Measurements from ENCODE around the gene MRPL53.

The MRPL53 gene

DNA sequence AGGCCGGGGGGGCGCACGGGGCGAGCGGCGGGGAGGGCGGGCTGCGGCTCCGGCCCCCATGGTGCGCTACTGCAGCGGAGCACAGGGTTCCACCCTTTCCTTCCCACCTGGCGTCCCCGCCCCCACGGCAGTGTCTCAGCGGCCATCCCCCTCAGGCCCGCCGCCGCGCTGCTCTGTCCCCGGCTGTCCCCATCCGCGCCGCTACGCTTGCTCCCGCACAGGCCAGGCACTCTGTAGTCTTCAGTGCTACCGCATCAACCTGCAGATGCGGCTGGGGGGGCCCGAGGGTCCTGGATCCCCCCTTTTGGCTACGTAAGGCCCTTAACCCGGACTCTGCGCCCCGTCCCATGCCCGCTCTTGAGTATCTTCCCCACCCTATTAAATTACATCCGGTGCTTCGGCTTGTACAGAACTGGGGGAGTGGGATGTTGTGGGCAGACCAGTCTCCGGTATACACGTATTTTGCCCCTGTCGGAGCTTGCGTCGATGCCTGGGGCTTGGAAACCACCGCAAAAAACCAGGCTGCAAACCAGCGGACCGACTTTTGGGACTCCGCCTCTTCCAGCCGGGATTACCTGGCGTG, 14.8 kb downstream of the MRPL53 start (continued):
- TF ChIP-seq ZNF670 (tag by site-specific recombination; IDR thresholded peaks at IDR 0.05; ENCODE audit: low read depth), result no peak
- TF ChIP-seq GLI2 (tag by site-specific recombination; IDR thresholded peaks at IDR 0.05; ENCODE audit: borderline replicate concordance, low read depth), result no peak
- TF ChIP-seq, protein P1, sequence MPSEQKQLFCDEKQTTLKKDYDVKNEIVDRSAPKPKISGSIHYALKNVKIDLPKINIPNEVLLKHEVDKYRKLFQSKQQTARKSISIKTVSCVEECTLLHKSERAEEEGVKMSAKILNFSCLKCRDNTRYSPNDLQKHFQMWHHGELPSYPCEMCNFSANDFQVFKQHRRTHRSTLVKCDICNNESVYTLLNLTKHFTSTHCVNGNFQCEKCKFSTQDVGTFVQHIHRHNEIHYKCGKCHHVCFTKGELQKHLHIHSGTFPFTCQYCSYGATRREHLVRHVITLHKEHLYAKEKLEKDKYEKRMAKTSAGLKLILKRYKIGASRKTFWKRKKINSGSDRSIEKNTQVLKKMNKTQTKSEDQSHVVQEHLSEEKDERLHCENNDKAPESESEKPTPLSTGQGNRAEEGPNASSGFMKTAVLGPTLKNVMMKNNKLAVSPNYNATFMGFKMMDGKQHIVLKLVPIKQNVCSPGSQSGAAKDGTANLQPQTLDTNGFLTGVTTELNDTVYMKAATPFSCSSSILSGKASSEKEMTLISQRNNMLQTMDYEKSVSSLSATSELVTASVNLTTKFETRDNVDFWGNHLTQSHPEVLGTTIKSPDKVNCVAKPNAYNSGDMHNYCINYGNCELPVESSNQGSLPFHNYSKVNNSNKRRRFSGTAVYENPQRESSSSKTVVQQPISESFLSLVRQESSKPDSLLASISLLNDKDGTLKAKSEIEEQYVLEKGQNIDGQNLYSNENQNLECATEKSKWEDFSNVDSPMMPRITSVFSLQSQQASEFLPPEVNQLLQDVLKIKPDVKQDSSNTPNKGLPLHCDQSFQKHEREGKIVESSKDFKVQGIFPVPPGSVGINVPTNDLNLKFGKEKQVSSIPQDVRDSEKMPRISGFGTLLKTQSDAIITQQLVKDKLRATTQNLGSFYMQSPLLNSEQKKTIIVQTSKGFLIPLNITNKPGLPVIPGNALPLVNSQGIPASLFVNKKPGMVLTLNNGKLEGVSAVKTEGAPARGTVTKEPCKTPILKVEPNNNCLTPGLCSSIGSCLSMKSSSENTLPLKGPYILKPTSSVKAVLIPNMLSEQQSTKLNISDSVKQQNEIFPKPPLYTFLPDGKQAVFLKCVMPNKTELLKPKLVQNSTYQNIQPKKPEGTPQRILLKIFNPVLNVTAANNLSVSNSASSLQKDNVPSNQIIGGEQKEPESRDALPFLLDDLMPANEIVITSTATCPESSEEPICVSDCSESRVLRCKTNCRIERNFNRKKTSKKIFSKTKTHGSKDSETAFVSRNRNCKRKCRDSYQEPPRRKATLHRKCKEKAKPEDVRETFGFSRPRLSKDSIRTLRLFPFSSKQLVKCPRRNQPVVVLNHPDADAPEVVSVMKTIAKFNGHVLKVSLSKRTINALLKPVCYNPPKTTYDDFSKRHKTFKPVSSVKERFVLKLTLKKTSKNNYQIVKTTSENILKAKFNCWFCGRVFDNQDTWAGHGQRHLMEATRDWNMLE (tag by site-specific recombination; conservative IDR thresholded peaks at IDR 0.05; ENCODE audit: low read depth), result no peak
- TF ChIP-seq HOXD13 (CRISPR knock-in tag; IDR thresholded peaks at IDR 0.05; ENCODE audit: borderline replicate concordance), result no peak
- TF ChIP-seq, protein P2, sequence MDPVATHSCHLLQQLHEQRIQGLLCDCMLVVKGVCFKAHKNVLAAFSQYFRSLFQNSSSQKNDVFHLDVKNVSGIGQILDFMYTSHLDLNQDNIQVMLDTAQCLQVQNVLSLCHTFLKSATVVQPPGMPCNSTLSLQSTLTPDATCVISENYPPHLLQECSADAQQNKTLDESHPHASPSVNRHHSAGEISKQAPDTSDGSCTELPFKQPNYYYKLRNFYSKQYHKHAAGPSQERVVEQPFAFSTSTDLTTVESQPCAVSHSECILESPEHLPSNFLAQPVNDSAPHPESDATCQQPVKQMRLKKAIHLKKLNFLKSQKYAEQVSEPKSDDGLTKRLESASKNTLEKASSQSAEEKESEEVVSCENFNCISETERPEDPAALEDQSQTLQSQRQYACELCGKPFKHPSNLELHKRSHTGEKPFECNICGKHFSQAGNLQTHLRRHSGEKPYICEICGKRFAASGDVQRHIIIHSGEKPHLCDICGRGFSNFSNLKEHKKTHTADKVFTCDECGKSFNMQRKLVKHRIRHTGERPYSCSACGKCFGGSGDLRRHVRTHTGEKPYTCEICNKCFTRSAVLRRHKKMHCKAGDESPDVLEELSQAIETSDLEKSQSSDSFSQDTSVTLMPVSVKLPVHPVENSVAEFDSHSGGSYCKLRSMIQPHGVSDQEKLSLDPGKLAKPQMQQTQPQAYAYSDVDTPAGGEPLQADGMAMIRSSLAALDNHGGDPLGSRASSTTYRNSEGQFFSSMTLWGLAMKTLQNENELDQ (tag by site-specific recombination; IDR thresholded peaks at IDR 0.05; ENCODE audit: low read depth), result no peak
- no peak for TF ChIP-seq ZNF391 (tag by site-specific recombination; IDR thresholded peaks at IDR 0.05; ENCODE audit: borderline replicate concordance, low read depth)
- TF ChIP-seq ZNF133 (tag by site-specific recombination; IDR thresholded peaks at IDR 0.05), result no peak
- TF ChIP-seq, protein P3, sequence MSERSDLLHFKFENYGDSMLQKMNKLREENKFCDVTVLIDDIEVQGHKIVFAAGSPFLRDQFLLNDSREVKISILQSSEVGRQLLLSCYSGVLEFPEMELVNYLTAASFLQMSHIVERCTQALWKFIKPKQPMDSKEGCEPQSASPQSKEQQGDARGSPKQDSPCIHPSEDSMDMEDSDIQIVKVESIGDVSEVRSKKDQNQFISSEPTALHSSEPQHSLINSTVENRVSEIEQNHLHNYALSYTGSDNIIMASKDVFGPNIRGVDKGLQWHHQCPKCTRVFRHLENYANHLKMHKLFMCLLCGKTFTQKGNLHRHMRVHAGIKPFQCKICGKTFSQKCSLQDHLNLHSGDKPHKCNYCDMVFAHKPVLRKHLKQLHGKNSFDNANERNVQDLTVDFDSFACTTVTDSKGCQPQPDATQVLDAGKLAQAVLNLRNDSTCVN (tag by site-specific recombination; optimal IDR thresholded peaks at IDR 0.05), result peak; percentile 70
- TF ChIP-seq, protein P4, sequence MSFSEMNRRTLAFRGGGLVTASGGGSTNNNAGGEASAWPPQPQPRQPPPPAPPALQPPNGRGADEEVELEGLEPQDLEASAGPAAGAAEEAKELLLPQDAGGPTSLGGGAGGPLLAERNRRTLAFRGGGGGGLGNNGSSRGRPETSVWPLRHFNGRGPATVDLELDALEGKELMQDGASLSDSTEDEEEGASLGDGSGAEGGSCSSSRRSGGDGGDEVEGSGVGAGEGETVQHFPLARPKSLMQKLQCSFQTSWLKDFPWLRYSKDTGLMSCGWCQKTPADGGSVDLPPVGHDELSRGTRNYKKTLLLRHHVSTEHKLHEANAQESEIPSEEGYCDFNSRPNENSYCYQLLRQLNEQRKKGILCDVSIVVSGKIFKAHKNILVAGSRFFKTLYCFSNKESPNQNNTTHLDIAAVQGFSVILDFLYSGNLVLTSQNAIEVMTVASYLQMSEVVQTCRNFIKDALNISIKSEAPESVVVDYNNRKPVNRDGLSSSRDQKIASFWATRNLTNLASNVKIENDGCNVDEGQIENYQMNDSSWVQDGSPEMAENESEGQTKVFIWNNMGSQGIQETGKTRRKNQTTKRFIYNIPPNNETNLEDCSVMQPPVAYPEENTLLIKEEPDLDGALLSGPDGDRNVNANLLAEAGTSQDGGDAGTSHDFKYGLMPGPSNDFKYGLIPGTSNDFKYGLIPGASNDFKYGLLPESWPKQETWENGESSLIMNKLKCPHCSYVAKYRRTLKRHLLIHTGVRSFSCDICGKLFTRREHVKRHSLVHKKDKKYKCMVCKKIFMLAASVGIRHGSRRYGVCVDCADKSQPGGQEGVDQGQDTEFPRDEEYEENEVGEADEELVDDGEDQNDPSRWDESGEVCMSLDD (tag by site-specific recombination; IDR thresholded peaks at IDR 0.05), result peak; percentile 63
- TF ChIP-seq ZNF248 (tag by site-specific recombination; IDR thresholded peaks at IDR 0.05), result no peak
- no peak for TF ChIP-seq ZNF138 (tag by site-specific recombination; IDR thresholded peaks at IDR 0.05; ENCODE audit: borderline replicate concordance)
- peak; percentile 52; the same call in 1 of the 2 replicates for TF ChIP-seq ZIC2 (tag by site-specific recombination; IDR thresholded peaks at IDR 0.05)
- TF ChIP-seq ZNF274 (IDR thresholded peaks at IDR 0.05; ENCODE audit: low read length), result no peak
- no peak for TF ChIP-seq ZNF274 (tag by site-specific recombination; IDR thresholded peaks at IDR 0.05; ENCODE audit: borderline replicate concordance)
- TF ChIP-seq KLF9 (tag by site-specific recombination; IDR thresholded peaks at IDR 0.05; ENCODE audit: low read depth), result peak; percentile 87
- TF ChIP-seq EGR2 (tag by site-specific recombination; IDR thresholded peaks at IDR 0.05; ENCODE audit: low read depth), result peak; percentile 30
- TF ChIP-seq ZNF2 (tag by site-specific recombination; IDR thresholded peaks at IDR 0.05), result peak; percentile 72; the same call in 1 of the 2 replicates
- TF ChIP-seq TRIM28 (IDR thresholded peaks at IDR 0.05; ENCODE audit: borderline replicate concordance, low read length), result no peak
- TF ChIP-seq OSR2 (tag by site-specific recombination; IDR thresholded peaks at IDR 0.05), result peak; percentile 26; the same call in 1 of the 2 replicates
- no peak for TF ChIP-seq ZNF404 (tag by site-specific recombination; IDR thresholded peaks at IDR 0.05)
- TF ChIP-seq, protein P5, sequence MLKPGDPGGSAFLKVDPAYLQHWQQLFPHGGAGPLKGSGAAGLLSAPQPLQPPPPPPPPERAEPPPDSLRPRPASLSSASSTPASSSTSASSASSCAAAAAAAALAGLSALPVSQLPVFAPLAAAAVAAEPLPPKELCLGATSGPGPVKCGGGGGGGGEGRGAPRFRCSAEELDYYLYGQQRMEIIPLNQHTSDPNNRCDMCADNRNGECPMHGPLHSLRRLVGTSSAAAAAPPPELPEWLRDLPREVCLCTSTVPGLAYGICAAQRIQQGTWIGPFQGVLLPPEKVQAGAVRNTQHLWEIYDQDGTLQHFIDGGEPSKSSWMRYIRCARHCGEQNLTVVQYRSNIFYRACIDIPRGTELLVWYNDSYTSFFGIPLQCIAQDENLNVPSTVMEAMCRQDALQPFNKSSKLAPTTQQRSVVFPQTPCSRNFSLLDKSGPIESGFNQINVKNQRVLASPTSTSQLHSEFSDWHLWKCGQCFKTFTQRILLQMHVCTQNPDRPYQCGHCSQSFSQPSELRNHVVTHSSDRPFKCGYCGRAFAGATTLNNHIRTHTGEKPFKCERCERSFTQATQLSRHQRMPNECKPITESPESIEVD (tag by site-specific recombination; IDR thresholded peaks at IDR 0.05), result no peak
- TF ChIP-seq SP7 (tag by site-specific recombination; IDR thresholded peaks at IDR 0.05), result peak; percentile 66
- peak; percentile 72 for TF ChIP-seq ZXDB (tag by site-specific recombination; IDR thresholded peaks at IDR 0.05)
- TF ChIP-seq KLF8 (tag by site-specific recombination; IDR thresholded peaks at IDR 0.05), result peak; percentile 56; the same call in 1 of the 2 replicates

All from HEK293 (cell line).